ENCODE results near the gene MROH9. TPM values are rescaled to one million over a fixed set of nuclear protein-coding genes. Genes with fewer than 3 reads are reported as not detected.
A peak's percentile ranks its signal among the peaks of the same experiment; 100 is the strongest.
"Not testable (repeated sequence)": the region's sequence is repeated elsewhere in the genome, so short reads cannot be mapped to it uniquely, and the experiment has no call there.

The MROH9 gene
- total RNA-seq, 4 donors from 2014 or later, result 3.9 TPM; not detected in 3

- WGBS, 2 donors, result 35 to 50% methylated on average over 2 of the region's 2 CpGs
- H3K27ac ChIP-seq, result no peak overlapping the region
- H3K9me3 ChIP-seq, result no peaks in the 10 kb centered on the region
- no peak for DNase-seq (ENCODE audit: low spot score in 2 of 2)
- TF ChIP-seq, protein P1, sequence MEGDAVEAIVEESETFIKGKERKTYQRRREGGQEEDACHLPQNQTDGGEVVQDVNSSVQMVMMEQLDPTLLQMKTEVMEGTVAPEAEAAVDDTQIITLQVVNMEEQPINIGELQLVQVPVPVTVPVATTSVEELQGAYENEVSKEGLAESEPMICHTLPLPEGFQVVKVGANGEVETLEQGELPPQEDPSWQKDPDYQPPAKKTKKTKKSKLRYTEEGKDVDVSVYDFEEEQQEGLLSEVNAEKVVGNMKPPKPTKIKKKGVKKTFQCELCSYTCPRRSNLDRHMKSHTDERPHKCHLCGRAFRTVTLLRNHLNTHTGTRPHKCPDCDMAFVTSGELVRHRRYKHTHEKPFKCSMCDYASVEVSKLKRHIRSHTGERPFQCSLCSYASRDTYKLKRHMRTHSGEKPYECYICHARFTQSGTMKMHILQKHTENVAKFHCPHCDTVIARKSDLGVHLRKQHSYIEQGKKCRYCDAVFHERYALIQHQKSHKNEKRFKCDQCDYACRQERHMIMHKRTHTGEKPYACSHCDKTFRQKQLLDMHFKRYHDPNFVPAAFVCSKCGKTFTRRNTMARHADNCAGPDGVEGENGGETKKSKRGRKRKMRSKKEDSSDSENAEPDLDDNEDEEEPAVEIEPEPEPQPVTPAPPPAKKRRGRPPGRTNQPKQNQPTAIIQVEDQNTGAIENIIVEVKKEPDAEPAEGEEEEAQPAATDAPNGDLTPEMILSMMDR (IDR thresholded peaks at IDR 0.05), result no peak
- TF ChIP-seq EP300 (IDR thresholded peaks at IDR 0.05), result no peak
- no peak for TF ChIP-seq POLR2A (IDR thresholded peaks at IDR 0.05)
- H3K4me3 ChIP-seq, result no peak overlapping the region
- H3K36me3 ChIP-seq, result no peaks in the 10 kb centered on the region
- H3K27me3 ChIP-seq, result no peaks in the 10 kb centered on the region
- no peaks in the 10 kb centered on the region for H3K4me1 ChIP-seq
Measured at GRCh38 chr1:170893655-170894297, 41.6 kb upstream of the MROH9 start.

- H3K27ac ChIP-seq, result peak overlapping the region in 1 of 4 donors; percentile 20
- H3K4me3 ChIP-seq, result no peak overlapping the region
- no peaks in the 10 kb centered on the region for H3K9me3 ChIP-seq
- DNase-seq (ENCODE audit: low spot score in 2 of 2), result no peak
- 65 to 71% methylated on average over 1 of the region's 1 CpG for WGBS, 2 donors
- no peaks in the 10 kb centered on the region for H3K27me3 ChIP-seq
- no peak for TF ChIP-seq EP300 (IDR thresholded peaks at IDR 0.05)
- no peaks in the 10 kb centered on the region for H3K36me3 ChIP-seq
- no peaks in the 10 kb centered on the region for H3K4me1 ChIP-seq
Measured at GRCh38 chr1:170903961-170904360, 31.4 kb upstream of the MROH9 start.

DNA sequence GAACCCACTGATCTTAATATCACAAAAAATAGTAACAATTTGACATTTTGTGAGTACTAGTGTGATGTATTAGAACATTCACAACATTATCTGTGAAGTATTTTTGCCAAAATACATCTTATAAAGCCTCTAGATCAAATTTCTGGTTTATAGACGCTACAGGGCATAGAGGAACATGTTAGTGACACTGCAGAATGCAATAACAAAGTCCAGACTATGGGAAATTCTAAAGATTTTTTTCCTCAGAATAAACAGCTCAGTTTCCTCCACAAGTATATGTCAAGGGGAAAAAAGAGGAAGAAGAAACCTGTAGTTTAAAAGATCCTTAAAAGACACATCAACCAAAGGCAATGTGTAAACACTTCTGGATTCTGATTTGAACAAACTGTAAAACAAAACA is 26.4 kb upstream of the MROH9 start:
- no peaks in the 10 kb centered on the region for H3K9me3 ChIP-seq
- H3K27me3 ChIP-seq, result no peaks in the 10 kb centered on the region
- TF ChIP-seq POLR2A (IDR thresholded peaks at IDR 0.05) (no peak), EP300 (IDR thresholded peaks at IDR 0.05) (no peak)
- TF ChIP-seq, protein P1 (IDR thresholded peaks at IDR 0.05), result no peak
- DNase-seq (ENCODE audit: low spot score in 2 of 2), result no peak
- 78 to 88% methylated on average over 1 of the region's 1 CpG for WGBS, 2 donors
- no peaks in the 10 kb centered on the region for H3K36me3 ChIP-seq
- H3K4me3 ChIP-seq, result no peak overlapping the region
- H3K27ac ChIP-seq, result no peak overlapping the region
- peaks cover 0 to 14% (median 0%) of the 10 kb centered on the region in 4 donors for H3K4me1 ChIP-seq

- TF ChIP-seq POLR2A (IDR thresholded peaks at IDR 0.05) (no peak), EP300 (IDR thresholded peaks at IDR 0.05) (no peak)
- TF ChIP-seq, protein P1 (IDR thresholded peaks at IDR 0.05), result no peak
- DNase-seq (ENCODE audit: low spot score in 2 of 2), result no peak
- H3K9me3 ChIP-seq, result no peaks in the 10 kb centered on the region
- H3K36me3 ChIP-seq, result no peaks in the 10 kb centered on the region
- H3K4me3 ChIP-seq, result no peak overlapping the region
- no peaks in the 10 kb centered on the region for H3K27me3 ChIP-seq
- H3K4me1 ChIP-seq, result peaks cover 0 to 14% (median 0%) of the 10 kb centered on the region in 4 donors
- peak overlapping the region in 2 of 4 donors; percentile 25 to 36 for H3K27ac ChIP-seq
Measured at GRCh38 chr1:170910273-170910672, 25.1 kb upstream of the MROH9 start.

- H3K9me3 ChIP-seq, result peaks cover 3 to 25% (median 8%) of the 10 kb centered on the region in 4 donors
- TF ChIP-seq, protein P1 (IDR thresholded peaks at IDR 0.05), result no peak
- no peak for TF ChIP-seq POLR2A (IDR thresholded peaks at IDR 0.05)
- no peak for TF ChIP-seq EP300 (IDR thresholded peaks at IDR 0.05)
- no peak overlapping the region for H3K4me3 ChIP-seq
- no peak for DNase-seq (ENCODE audit: low spot score in 2 of 2)
- WGBS, 2 donors, result 41% methylated on average over 3 of the region's 3 CpGs
- H3K4me1 ChIP-seq, result no peaks in the 10 kb centered on the region
- peak overlapping the region in 1 of 4 donors; percentile 40 for H3K27ac ChIP-seq
- no peaks in the 10 kb centered on the region for H3K36me3 ChIP-seq
- H3K27me3 ChIP-seq, result no peaks in the 10 kb centered on the region
Measured at GRCh38 chr1:170917373-170917772, 18.0 kb upstream of the MROH9 start.

DNA sequence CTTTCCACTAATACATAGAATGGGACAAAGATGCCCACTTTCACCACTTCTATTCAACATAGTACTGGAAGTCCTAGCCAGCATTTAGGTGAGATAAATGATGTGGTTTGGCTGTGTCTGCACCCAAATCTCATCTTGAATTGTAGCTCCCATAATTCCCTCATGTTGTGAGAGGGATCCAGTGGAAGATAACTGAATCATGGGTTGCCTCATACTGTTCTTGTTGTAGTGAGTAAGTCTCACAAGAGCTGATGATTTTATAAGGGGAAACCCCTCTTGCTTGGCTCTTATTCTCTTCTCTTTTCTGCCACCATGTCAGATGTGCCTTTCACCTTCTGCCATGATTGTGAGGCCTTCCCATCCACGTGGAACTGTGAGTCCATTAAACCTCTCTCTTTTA is 10.7 kb upstream of the MROH9 start:
- H3K36me3 ChIP-seq; H3K27me3 ChIP-seq; H3K27ac ChIP-seq; H3K4me3 ChIP-seq; DNase-seq (ENCODE audit: low spot score in 2 of 2): not testable (repeated sequence)
- Histone ChIP-seq H3K9me3 (peaks cover 3 to 27% (median 8%) of the 10 kb centered on the region in 4 donors), H3K4me1 (peaks cover 0 to 16% (median 0%) of the 10 kb centered on the region in 4 donors)
- WGBS, 2 donors, result 59 to 60% methylated on average over 1 of the region's 1 CpG

All from tibial nerve (tissue), 4 donors.